AG09309 (cell line): ENCODE results near the gene TRMT1L.

Source experiments
- DNase-seq: peaks from one replicate; pipeline ENCODE4 v3.0.0-alpha.2; 2010; ENCODE audit warnings: low read depth
- H3K4me3 ChIP-seq: 2 replicates; pipeline ENCODE4 v1.5.1; 2011; ENCODE audit warnings: mild to moderate bottlenecking, low read depth, low read length, moderate library complexity; ENCODE audit not compliant: control insufficient read depth
- TF ChIP-seq, protein P1 (sequence below): IDR thresholded peaks from 2 replicates; pipeline ENCODE4 v1.5.1; 2011; ENCODE audit warnings: mild to moderate bottlenecking, low read depth, low read length, inconsistent platforms; ENCODE audit not compliant: insufficient read depth, control insufficient read depth; ENCODE audit errors: missing control alignments

Gene TRMT1L

DNA sequence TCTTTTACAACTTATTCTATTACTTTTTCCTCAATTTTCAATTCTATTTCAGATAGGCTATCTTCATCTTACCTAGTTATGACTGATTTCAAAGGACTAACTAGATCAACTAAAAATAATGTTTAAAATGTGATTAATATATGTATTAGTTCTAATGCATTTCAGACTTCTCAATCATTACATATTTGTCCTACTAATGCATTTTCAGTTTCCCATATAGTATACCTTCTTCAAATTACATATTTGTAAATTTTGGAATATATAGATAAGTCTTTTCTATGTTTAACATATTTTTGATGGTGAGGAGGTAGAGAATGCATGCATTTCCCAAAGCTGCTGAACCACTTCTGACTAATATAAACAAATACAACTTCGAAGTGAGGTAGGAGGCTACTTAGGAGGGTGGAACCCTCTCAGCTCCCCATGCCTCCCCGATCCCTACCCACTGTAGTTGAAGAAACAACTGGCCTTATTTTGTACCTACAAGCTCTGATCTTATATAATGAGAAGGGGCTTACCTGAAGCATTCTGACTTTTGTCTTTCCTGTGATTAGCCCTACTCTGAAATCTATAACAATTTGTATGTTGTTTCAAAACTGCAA lies 1.7 kb downstream of the TRMT1L start:
- DNase-seq = no peak
- TF ChIP-seq, protein P1, sequence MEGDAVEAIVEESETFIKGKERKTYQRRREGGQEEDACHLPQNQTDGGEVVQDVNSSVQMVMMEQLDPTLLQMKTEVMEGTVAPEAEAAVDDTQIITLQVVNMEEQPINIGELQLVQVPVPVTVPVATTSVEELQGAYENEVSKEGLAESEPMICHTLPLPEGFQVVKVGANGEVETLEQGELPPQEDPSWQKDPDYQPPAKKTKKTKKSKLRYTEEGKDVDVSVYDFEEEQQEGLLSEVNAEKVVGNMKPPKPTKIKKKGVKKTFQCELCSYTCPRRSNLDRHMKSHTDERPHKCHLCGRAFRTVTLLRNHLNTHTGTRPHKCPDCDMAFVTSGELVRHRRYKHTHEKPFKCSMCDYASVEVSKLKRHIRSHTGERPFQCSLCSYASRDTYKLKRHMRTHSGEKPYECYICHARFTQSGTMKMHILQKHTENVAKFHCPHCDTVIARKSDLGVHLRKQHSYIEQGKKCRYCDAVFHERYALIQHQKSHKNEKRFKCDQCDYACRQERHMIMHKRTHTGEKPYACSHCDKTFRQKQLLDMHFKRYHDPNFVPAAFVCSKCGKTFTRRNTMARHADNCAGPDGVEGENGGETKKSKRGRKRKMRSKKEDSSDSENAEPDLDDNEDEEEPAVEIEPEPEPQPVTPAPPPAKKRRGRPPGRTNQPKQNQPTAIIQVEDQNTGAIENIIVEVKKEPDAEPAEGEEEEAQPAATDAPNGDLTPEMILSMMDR = no peak
- H3K4me3 ChIP-seq = peak overlapping the region; percentile 6; the same call in 1 of the 2 replicates

DNA sequence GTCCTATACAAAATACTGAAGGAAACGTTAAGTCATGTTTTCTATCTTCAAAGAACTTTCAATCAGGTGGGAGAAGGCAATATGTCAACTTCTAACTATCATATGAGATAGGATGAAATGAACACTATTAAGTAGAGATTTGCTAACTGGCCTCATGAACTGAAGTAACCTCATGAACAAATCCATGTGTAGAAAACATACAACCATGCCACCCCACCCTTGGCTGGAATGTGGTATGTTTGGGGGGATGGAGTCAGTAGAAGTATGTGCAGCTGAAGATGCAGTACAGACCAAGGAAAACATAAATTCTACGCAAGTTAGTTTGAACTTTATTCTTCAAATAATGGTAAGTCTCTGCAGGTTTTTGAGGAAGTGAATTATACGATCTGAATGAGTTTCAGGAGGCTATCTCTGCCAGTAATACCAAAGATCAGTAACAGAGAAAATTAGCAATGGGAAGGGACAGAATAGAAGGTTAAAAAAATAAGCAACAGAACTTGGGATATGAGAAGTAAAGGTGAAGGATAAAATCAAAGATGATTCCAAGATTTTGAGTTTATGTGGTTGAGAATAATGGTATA lies 4.5 kb downstream of the TRMT1L start:
- H3K4me3 ChIP-seq = no peak overlapping the region
- no peak for DNase-seq
- TF ChIP-seq, protein P1 = no peak

DNA sequence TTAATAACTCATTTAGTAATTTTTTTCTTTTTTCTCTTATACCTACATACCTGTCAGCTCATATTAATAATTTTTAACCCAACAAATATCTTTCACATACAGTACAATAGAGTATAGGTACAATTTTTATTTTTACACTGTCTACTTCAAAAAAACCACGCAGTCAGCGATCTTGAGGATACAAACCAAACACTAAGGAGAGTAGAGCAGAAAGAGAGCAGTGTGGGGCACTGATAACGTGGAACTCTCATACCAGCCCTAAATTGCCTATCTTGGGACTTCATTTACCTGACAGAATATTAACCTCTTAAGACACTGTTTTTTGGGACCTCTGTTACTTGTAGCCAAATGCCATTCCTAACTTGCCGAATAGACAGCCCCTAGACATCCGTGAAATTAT lies 5.5 kb downstream of the TRMT1L start:
- TF ChIP-seq, protein P1 = no peak
- DNase-seq = no peak
- H3K4me3 ChIP-seq = no peak overlapping the region

DNA sequence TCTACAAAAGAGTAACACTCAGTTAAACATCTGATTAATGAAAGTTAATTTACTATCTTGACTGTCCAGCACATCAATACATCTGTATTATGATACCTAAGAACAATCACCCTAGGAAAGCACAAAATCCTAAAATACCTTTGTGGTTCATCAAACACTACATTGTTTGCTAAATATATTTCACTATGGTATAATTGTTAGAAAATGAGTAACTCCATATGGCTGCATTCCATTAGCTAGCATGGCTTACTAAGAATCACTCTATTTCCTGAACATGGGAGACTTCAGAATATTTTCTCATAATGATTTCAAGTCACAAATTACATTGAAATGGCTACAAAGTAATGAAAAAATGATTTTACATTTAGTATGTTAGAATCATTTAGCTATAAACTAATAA lies 12.5 kb downstream of the TRMT1L start:
- no peak for DNase-seq
- H3K4me3 ChIP-seq = no peak overlapping the region
- TF ChIP-seq, protein P1 = no peak

DNA sequence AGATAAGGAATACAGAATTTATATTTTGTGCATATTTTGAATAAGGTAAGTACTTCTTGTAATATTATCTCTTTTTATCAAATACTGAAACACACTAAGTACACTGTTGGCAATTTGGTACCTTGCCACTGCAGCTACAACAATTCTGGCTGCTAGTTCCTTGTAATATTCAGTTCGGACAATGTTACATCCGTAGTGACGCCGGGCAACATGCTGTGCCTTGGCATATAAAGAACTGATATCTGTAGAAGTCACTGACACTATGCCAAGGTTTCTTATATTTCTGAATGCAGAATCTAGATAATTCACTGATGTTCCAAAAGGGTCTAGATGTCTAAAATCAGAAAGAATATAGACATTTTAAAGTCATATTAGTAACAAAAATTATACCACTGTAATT lies 17.5 kb downstream of the TRMT1L start:
- TF ChIP-seq, protein P1 = no peak
- DNase-seq = no peak
- H3K4me3 ChIP-seq = no peak overlapping the region

DNA sequence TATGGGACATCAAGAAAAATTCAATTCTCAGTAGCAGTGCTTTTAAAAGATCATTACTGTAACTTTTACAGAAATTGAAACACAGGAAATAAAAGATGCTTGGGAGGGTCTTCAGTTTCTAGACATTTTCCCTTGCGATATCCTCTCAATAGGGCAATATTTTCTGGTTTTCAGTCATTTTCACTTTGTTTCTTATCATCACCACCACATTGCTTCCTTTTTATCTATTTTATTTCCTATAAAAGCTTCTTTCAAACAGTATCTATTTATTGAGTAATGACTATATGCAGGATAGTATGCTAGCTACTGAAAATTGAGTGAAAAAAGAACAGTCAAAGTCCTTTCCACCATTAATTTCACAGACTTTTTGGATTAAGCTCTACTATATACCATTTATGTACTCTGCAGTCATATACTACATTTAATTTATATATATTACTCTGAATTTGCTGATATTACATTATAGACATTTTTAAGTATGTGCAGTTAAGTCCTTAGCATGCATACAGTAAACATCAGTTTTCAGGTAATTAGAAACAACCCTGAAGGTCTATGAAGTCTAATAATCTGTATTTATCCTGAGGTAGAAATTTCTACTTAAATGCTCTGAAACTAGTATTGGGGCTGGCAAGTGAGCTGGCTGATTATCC lies 18.7 kb downstream of the TRMT1L start:
- no peak for DNase-seq
- H3K4me3 ChIP-seq = no peak overlapping the region
- TF ChIP-seq, protein P1 = no peak
